ENCODE results near the gene DRC7. TPM values are rescaled to one million over a fixed set of nuclear protein-coding genes. Genes with fewer than 3 reads are reported as not detected.
A peak's percentile ranks its signal among the peaks of the same experiment; 100 is the strongest.

DRC7 gene
- total and polyA plus RNA-seq, 9 of the 15 experiments (the other 6 are each of a cell fraction or from before 2014, with no cell fraction given), result 0.04 to 0.33 (median 0.12) TPM; not detected in 3

DNA sequence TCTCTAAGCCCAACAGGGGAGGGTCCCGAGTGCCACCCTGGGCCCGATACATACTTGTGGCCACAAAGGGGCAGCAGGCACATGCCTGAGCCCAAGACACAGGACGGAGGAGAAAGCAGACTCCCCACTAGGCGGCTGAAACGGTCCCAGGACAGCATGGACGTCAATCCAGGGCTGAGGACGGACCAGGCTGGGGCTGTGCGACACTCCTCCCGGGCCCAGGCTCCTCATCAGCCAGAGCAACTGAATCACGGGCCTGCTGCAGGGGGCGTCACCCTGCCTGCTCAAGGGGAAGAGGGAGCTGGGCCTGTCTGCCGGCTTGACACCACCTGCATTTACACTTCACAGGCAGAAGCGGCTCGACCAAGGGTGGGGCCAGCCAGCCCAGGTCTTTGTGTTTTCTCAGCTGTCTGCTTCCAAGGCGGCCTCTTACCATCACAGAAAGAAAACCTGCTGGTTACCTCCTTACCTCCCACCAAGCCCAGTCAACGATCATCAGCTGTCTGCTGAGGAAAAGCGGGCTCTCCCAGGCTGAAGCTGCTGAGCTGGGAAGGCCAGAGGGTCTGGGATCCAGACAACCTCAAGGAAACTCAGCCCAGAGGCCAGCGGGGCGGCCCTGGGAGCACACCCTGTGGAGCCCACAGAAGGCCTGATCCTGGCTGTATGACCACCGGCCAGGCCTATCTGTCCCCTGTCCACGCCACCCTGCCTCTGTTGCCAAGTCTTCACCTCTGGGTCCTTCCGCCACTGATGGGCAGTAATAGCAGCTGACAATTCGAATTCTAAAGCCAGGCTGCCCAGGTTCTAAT, 81.3 kb downstream of the DRC7 start (continued):
- TF ChIP-seq, protein P1, sequence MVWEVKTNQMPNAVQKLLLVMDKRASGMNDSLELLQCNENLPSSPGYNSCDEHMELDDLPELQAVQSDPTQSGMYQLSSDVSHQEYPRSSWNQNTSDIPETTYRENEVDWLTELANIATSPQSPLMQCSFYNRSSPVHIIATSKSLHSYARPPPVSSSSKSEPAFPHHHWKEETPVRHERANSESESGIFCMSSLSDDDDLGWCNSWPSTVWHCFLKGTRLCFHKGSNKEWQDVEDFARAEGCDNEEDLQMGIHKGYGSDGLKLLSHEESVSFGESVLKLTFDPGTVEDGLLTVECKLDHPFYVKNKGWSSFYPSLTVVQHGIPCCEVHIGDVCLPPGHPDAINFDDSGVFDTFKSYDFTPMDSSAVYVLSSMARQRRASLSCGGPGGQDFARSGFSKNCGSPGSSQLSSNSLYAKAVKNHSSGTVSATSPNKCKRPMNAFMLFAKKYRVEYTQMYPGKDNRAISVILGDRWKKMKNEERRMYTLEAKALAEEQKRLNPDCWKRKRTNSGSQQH (CRISPR knock-in tag; IDR thresholded peaks at IDR 0.05), result no peak
- no peak for TF ChIP-seq MEIS2 (IDR thresholded peaks at IDR 0.05; ENCODE audit: partially characterized antibody)
- TF ChIP-seq, protein P2, sequence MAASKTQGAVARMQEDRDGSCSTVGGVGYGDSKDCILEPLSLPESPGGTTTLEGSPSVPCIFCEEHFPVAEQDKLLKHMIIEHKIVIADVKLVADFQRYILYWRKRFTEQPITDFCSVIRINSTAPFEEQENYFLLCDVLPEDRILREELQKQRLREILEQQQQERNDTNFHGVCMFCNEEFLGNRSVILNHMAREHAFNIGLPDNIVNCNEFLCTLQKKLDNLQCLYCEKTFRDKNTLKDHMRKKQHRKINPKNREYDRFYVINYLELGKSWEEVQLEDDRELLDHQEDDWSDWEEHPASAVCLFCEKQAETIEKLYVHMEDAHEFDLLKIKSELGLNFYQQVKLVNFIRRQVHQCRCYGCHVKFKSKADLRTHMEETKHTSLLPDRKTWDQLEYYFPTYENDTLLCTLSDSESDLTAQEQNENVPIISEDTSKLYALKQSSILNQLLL (CRISPR knock-in tag; IDR thresholded peaks at IDR 0.05; ENCODE audit: borderline replicate concordance), result no peak
- TF ChIP-seq, protein P3, sequence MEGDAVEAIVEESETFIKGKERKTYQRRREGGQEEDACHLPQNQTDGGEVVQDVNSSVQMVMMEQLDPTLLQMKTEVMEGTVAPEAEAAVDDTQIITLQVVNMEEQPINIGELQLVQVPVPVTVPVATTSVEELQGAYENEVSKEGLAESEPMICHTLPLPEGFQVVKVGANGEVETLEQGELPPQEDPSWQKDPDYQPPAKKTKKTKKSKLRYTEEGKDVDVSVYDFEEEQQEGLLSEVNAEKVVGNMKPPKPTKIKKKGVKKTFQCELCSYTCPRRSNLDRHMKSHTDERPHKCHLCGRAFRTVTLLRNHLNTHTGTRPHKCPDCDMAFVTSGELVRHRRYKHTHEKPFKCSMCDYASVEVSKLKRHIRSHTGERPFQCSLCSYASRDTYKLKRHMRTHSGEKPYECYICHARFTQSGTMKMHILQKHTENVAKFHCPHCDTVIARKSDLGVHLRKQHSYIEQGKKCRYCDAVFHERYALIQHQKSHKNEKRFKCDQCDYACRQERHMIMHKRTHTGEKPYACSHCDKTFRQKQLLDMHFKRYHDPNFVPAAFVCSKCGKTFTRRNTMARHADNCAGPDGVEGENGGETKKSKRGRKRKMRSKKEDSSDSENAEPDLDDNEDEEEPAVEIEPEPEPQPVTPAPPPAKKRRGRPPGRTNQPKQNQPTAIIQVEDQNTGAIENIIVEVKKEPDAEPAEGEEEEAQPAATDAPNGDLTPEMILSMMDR (IDR thresholded peaks at IDR 0.05 in 2 of 3, conservative IDR thresholded peaks at IDR 0.05 in 1 of 3; ENCODE audit: insufficient read depth in 2 of 3, low read depth in 1 of 3, low read length in 3 of 3), result peak; percentile 31 to 86 (median 55); a peak in 4 of 6 replicates
- TF ChIP-seq KLF6 (CRISPR knock-in tag; IDR thresholded peaks at IDR 0.05; ENCODE audit: borderline replicate concordance), result no peak
